Body of pancreas (tissue), 4 donors: ENCODE measurements around the gene DNMT3A.

Experiments
- POLR2A ChIP-seq, 3 donors: fragments of 450-650 bp; IDR thresholded peaks; one replicate each; pipeline ENCODE4 v1.6.1; 2016; ENCODE audit warnings: antibody characterized with exemption in 3 of 3, mild to moderate bottlenecking in 2 of 3
- TF ChIP-seq, protein P1 (sequence below), 7 experiments: fragments of 450-650 bp in 4 of 7; fragments of 200-600 bp in 3 of 7; sonication (generic) in 3 of 7; IDR thresholded peaks; one replicate each; pipeline ENCODE4 v1.5.1; 2016 to 2019; ENCODE audit warnings: antibody characterized with exemption in 7 of 7

DNA sequence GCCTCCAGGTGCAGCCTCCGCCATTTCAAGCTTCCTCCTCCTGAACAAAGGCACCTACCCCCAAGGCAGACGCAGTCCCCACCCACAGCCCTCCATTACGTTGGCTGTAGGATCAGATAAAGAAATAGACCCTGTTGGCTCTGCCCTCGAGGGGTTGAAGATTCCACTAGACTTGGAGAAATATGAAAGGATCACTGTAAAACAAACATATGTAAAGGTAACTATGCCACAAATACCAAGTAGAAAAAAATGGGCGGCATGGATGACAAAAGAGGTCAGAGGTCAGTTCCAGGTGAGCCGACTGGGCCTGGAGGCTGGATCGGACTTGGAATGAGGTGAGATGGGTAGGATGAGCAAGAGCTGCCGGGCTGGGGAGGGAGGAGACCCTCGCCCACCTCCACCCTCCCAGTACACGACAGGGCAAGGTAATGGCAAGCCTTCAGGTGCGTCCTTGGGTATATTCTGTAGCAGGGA is 88.5 kb downstream of the DNMT3A start:
- TF ChIP-seq, protein P1, sequence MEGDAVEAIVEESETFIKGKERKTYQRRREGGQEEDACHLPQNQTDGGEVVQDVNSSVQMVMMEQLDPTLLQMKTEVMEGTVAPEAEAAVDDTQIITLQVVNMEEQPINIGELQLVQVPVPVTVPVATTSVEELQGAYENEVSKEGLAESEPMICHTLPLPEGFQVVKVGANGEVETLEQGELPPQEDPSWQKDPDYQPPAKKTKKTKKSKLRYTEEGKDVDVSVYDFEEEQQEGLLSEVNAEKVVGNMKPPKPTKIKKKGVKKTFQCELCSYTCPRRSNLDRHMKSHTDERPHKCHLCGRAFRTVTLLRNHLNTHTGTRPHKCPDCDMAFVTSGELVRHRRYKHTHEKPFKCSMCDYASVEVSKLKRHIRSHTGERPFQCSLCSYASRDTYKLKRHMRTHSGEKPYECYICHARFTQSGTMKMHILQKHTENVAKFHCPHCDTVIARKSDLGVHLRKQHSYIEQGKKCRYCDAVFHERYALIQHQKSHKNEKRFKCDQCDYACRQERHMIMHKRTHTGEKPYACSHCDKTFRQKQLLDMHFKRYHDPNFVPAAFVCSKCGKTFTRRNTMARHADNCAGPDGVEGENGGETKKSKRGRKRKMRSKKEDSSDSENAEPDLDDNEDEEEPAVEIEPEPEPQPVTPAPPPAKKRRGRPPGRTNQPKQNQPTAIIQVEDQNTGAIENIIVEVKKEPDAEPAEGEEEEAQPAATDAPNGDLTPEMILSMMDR (IDR thresholded peaks at IDR 0.05) = no peak
- no peak for TF ChIP-seq POLR2A (IDR thresholded peaks at IDR 0.05)
